Activated T-helper 9 cell treated with anti-CD3 and anti-CD28 coated beads, Interleukin-2, amount 50 U/mL, for 16 hours (primary cell): ENCODE data around the gene TMEM204.

Experiments used
- DNase-seq: peaks from one replicate; pipeline ENCODE4 v3.0.0-alpha.2; 2020; ENCODE audit warnings: low read depth

TMEM204 gene

DNA sequence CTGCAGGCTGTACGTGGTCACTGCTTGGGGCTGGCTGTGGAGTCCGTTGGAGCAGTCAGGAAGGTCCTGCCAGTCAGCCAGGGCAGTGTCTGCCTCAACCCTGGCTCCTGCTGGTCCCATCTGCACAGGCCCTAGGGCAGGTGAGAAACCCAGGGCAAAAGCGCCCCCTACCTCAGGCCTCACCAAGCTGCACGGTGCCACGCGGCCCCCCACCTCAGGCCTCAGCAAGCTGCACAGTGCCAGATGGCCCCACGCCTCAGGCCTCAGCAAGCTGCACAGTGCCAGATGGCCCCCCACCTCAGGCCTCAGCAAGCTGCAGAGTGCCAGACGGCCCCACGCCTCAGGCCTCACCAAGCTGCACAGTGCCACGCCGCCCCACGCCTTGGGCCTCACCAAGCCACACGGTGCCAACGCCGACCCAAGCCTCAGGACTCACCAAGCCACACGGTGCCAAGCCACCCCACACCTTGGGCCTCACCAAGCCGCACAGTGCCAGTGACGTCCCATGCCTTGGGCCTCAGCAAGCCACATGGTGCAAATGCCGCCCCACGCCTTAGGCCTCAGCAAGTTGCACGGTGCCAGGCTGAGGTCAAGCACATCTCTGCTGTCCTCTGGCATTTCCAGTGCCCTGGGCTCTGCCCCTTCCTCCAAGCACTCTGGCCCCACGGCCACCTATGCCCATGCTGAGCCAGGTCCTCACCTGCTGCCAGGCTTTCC, 5.5 kb downstream of the TMEM204 start:
- DNase-seq: no peak

DNA sequence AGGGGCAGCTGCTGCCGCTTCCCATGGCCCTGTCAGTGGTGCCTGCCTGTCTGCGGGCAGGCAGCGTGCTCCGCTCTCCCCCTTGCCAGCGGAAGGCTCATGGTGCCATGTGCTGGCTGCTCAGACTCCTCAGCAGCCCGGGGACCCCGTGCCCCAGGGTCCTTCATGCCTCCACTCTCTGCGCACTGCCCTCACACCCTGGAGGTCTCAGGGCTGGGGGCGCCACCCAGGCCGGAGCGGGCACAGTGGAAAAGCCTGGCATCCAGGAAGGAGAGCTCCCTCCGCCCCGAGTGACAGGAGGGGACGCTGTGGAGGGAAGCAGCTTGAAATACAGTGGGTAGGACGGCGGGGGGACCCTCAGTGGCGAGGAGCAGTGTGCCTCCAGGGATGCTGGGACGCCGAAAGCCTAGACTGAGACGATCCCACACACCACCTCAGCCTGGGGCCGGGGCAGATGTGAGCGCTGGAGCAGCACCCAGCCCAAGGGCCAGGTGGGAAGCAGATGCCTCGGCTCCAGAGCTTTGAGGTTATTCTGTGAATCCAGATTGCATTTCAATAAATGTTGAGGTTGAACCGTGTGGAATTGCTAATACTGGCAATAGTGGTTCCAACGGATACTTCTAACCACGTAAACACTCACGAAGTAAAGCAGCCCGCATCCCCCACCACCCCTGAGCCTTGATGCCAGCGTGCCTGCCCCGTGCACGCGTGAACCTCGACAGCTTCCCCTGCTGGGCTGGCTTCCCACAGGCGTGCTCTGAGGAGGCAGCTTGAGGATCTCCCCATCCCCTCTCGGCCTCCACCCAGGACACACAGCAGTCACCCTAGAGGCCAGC, 6.5 kb downstream of the TMEM204 start:
- DNase-seq: no peak

GRCh38 chr16:1540556-1540855, 7.0 kb downstream of the TMEM204 start:
- DNase-seq: no peak

DNA sequence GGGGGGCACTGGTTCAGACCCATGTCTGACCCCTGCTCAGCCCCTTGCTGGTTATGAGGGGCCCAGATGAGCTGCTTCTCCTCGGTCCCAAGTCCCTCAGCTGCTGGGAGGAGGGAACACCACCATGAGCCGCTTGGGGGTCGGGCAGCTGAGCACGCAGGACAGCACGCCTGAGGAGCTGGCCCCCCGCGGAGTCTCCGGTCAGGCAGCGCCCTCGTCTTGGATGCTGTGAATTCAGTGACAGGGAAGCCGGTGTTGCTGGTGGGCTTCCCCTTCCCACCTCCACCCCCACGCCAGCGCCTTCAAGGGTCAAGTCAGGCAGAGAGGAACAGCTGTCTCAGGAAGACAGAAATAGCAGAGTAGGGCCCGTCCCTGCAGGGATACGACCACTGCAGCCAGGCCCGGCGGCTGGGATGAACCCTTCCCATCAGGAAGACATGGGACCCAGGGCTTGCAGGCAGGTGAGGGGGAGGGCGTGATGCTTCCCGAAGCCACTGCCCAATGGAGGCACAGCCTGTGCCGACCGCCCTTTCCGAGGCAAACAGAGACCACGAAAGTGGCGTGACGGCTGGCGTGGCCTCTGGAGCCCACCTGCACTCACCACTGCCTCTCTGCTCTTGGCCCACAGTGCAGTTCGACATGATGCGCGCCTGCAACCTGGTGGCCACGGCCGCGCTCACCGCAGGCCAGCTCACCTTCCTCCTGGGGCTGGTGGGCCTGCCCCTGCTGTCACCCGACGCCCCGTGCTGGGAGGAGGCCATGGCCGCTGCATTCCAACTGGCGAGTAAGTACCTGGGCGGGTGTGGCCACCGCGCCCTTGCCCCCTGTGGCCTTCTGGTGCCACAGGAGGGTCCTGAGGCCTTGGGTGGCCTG, 8.1 kb downstream of the TMEM204 start:
- DNase-seq: no peak

DNA sequence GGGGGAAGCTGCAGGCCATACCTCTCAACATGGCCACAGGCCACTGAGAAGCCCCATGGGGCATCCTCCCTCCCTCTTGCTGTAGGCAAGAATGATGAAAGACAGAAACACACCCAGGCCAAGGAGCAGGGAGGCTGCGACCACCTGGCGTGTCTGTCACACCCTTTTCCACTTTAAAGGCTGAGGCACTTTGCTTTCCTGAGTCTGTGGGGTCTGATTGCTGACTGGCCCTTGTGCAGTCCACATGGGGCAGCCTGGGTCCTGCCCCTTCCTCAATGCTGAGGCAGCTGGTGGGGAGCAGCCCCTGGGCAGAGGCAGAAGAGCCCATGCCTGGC, 8.7 kb downstream of the TMEM204 start:
- DNase-seq: no peak

DNA sequence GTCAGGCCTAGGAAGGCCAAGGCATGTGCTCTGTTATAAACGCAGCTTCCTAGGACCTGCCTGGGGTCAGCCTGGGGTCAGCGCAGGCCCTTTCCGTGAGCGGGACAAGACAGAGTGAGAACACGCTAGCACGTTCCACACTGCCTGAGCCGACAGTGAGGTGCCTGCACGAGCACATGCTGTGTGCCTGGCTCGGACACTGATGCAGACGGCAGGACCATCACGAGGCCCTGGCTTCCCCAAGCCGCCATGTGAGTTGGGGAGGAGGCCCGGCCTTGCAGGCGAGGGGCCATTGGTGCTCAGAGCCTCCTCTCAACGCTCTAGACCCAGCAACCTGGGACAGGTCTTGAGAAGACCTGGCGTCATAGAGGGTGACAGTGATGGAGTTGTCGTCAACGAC, 9.1 kb downstream of the TMEM204 start:
- DNase-seq: no peak

DNA sequence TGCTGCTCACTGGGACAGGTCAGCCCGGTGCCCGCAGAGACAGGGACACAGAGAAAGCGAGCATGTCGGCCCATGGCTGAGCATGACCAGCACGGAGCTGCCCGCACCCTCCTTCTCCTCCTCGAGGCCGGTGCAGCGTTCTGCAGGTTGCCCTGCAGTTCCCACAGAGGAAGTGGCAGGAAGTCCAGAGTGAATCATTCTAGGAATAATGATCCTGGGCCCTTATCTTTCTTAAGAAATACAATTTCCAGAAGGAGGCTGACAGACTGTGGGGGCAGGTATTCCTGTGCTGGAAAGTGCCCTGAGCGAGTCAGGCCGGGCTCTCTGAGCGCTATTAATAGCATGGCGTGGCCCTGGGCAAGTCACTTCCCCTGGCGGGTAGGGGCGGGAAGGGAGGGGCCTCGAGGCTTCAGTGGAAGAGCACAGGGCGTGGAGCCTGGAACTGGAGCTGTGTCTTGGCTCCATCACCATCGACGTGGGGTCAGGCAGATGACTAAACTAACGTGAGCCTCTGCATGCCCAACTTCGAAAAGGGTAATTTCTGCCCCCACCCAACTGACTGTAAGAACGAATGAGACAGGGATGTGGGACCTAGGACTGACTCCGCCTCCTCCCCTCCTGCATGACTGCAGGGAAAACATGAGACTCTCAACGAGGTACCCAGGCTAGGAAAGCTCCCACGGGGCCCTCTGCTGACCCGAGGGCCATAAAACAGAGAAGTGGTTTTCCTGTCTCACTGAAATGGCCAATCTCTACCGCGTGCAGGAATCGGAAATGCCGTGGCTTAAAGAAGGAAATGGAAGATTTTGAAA, 9.8 kb downstream of the TMEM204 start:
- peak; percentile 45 for DNase-seq

GRCh38 chr16:1545044-1546040, 11.9 kb downstream of the TMEM204 start:
- no peak for DNase-seq

DNA sequence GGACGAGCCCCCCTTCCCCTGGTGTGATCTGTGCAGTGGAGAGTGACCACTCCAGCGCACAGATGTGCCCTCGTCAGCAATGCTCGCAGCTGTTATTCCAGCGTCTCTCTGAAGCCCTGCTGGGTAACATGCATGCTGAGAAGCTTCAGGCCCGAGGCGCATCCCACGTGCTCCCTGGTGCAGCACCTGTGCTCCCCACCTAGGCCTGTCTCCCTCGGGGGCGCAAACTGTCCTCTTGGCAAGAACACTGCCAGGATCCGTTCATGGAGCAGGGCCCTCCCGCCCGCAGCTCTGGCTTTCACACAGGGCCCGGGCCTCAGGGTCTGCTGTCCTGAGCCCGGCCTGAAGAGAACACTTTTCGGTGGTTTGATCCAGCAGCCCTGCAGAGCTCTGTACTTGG, 13.0 kb downstream of the TMEM204 start:
- no peak for DNase-seq

DNA sequence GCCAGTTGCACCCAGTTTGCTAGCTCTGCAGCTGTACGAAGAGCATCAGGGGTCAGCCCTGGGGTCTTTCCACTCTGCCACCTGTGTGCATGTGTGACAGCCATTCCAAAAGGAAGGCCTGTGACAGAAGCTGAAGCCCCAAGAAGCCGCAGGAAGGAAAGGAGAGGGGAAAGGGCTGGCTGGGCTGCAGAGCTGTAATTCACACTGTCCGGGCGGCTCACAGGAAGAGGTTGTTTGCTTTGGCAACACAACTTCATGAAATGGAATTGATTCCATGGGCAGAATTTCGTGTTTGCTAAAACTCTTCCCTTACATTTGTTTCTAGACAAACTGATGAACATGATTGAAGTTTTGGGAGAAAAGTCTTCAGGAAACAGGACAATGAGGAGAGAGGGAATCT, 14.8 kb downstream of the TMEM204 start:
- no peak for DNase-seq

DNA sequence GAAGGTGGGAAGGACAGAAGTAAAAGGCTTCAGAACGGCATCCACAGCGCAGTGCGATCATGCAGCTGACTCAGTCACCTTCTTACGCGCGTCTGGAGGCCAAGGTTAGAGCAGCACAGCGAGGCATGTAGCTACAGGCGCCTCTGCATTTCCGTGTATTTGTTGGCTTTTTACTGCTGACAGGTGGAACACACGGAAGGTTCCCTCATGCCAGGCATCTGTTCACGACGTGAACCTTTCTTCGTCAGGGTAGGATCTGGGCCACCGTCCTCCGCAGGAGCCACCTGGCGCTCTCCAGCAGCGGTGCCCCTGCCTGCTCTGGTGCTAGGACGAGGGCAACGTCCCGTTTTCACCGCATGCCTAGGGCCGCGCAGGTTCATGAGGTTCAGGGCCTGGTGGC, 15.3 kb downstream of the TMEM204 start:
- DNase-seq: no peak

DNA sequence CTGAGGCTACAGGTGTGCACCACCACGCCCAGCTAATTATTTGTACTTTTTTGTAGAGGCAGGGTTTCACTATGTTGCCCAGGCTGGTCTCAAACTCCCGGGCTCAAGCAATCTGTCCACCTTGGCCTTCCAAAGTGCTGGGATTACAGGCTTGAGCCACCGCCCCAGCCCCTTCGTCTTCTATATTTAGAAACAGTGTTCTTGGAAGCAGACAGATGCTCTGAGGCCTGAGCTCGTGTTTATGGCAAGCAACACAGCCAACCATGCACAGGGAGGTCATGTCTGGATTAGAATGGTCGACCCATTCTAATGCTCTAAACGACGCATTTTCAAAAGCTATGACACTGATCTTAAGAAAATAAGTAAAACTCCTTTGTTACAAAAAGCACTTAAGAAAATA, 16.6 kb downstream of the TMEM204 start:
- DNase-seq: no peak

GRCh38 chr16:1550696-1551095, 17.2 kb downstream of the TMEM204 start:
- DNase-seq: no peak

GRCh38 chr16:1551166-1551565, 17.7 kb downstream of the TMEM204 start:
- DNase-seq: no peak

- DNase-seq: no peak
These were observed 18.7 kb downstream of the TMEM204 start for GRCh38 chr16:1552129-1552528.

GRCh38 chr16:1553946-1554825, 20.7 kb downstream of the TMEM204 start:
- no peak for DNase-seq

GRCh38 chr16:1554826-1555445, 21.5 kb downstream of the TMEM204 start:
- DNase-seq: no peak

DNA sequence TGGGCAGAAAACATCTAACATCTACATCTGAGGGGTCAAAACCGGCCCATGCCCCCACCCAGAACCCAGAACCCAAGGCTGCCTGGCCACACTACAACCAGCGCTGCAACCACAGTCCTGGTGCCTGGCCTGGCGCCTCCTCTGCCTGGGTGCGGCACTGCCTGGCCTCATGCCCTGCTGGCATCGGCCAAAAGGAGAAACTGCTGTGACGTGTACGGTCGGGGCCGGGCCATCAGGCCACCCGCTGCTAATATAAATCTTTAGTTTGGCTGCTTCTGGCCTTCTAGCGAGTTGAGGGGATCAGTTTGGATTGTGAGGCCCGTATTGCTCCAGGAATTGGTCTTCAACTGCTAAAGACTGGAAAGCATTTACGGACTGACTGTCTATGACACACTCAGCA, 22.8 kb downstream of the TMEM204 start:
- DNase-seq: no peak

- DNase-seq: no peak
These were observed 23.6 kb downstream of the TMEM204 start for GRCh38 chr16:1557074-1557473.
